Kidney glomerular epithelial cell (primary cell): ENCODE data around the gene MCC.
"Not testable (repeated sequence)": the region's sequence is repeated elsewhere in the genome, so short reads cannot be mapped to it uniquely, and the experiment has no call there.

Source experiments
- DNase-seq: peaks from one replicate; lab custom pipeline; 2025; lab: John Stamatoyannopoulos, UW

Gene MCC

DNA sequence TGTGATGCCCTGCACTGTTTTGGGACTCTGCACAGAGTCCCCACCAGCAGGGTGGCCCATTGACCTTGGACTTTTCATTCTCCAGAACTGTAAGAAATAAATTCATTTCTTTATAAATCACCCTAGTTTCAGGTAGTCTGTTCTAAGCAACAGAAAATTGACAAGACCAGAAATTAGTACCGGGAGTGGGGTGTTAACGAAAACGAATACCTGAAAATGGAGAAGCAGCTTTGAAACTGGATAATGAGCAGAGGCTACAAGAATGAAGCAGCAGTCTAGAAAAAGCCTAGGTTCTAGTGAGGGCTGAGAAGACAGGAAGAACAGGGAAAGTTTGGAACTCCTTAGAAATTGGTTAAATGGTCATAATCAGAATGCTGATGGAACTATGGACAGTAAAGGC lies 2.1 kb upstream of the MCC start:
- DNase-seq = no peak

DNA sequence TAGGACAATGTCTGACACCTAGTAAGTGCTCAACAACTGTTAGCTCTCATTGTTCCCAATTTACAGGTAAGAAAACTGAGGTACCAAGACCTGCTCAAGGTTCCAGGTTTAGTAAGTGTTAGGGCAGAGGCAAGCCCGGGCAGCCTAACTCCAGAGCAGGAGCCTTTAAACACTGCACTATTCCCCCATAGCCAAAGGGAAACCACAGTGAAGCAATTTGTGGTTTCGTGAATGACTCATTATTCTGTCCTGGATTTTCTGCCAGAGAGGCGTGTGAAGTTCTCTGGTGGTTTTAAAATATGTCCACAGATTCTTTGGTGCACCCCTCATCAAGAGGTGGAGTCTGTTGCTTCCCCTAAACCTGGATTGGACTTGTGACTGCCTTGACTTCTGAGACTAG lies 1.0 kb upstream of the MCC start:
- peak; percentile 96 for DNase-seq

DNA sequence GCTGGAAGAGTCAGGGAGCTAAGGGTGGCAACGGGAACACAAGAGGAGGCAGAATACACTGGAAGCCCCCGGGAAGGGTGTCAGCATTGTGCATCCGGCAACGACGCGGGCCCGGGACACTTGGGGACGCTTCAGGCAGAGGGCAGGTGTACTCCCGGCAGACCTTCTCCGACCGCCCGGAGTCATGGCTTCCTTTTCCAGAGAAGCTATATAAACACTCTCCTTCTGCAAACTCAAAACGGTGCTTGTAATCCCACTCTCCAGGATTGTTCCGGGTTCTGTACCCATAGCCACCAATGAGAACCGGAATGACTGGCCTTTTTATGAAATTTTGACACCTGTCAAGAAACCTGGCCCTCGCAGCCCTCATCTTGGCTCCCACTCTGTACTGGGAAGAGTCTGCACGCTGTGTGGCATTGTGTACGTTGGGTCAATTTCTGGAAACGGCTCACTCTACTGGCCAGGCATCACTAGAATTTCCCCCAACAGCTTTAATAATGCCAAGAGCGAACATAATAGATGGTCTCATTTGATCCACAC lies 462 bp upstream of the MCC start:
- no peak for DNase-seq

GRCh38 chr5:113487416-113487780 lies 855 bp downstream of the MCC start:
- DNase-seq = peak; percentile 24

DNA sequence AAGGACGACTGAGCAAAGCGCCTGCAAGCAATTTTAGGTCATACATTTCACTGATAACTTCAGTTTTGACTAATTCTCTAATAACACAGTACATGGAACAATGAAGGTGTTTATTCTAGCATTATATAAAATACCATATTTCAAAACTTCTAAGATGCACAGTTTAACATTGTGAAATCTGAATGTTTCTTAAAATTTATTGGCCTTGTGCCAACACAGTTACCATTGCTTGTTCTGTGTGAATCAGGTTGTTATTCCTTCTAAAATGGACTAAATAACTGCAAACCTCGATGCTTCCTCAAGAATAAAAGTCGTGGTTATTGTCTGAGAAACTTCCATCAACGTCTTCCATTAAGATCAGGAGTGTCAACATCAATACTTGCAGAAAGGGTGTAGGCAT lies 8.0 kb downstream of the MCC start:
- no peak for DNase-seq

- DNase-seq = no peak
Measured at GRCh38 chr5:113478691-113479090, 9.6 kb downstream of the MCC start.

DNA sequence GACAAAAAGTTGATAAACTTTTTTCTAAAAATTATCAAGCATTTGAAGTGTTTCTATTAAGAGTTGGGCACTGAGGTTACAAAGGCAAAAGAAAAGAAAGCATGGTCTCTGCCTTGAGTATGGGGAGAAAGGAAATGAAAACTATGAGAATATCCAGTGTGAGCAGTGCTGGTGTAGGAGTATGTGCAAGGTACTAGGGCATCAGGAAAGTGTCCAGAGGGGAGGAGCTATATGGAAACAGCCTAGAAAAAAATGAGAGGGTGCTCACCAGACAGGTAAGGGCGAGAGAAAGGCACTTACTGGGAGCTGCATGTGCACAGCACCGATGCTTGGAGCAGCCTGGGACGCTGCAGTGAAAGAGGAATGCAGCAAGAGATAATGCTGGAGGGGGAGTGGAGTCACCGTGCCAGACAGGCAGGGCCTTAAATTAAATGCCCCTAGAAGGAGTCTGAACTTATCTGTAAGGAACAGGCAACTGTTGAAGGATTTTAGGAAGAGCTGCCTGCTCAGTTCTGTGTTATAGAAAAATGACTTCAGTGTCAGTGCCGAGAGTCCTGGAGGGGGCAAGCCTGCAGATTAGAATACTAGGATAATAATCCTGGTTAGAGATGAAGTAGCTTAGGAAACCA lies 14.0 kb downstream of the MCC start:
- DNase-seq = peak; percentile 0

DNA sequence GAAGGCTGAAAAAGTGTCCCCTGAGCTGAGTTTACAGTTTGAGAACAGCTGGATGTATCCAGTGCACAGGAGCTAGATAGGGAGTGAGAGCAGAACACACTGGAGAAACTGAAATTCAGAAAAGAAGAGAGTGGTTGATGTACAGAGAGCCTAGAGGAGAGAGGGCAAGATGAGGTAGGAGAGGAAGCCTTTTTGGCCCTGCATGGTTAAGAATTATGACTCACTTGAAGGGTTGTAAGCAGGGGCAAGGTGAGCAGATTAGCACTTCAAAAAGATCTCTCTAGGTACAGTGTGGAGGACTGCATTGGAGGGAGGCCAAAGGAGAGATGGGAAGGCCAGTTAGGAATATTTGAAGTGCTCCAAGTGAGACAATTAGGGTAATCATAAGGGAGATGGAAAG lies 25.2 kb downstream of the MCC start:
- no peak for DNase-seq

- not testable (repeated sequence) for DNase-seq
Measured at GRCh38 chr5:113457106-113457505, 31.1 kb downstream of the MCC start.

DNA sequence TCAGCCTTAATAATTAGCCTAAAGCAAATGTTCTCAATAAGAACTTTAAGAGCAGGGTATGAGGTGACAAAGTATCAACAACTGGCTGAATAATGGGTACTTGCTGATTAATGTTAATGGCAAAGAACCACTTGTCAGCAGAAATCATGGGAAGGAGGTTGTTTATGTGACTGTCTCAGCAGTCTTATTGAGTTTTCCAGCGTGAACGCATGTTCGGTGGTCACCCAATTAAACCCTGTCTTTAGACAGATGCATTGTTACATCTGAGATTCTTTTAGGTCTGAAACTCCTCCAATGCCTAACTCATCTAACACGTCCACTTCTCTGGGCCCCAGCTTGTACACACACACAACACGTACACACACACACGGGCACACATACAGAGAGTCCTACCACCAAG lies 35.3 kb downstream of the MCC start:
- no peak for DNase-seq

- no peak for DNase-seq
Measured at GRCh38 chr5:113451797-113452196, 36.5 kb downstream of the MCC start.

DNA sequence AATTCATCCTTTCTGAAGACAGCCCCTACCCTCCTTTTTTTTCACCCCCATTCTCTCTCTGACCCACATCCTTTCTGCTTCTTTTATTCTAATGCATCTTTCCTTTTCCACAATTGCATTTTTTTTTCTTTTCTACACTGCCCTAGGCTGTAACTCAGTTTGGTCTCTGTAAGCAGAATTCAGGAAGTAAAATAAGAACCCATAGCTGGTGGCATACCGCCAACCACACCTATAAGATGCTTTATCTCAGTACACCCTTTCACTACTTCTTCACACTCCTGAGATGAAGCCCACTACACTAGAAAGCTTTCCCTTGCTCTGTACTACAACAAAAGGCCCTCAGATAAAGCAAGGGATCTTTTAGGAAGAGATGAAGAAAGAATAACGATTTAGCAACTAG lies 37.3 kb downstream of the MCC start:
- DNase-seq = no peak

GRCh38 chr5:113450462-113450861 lies 37.8 kb downstream of the MCC start:
- DNase-seq = no peak

DNA sequence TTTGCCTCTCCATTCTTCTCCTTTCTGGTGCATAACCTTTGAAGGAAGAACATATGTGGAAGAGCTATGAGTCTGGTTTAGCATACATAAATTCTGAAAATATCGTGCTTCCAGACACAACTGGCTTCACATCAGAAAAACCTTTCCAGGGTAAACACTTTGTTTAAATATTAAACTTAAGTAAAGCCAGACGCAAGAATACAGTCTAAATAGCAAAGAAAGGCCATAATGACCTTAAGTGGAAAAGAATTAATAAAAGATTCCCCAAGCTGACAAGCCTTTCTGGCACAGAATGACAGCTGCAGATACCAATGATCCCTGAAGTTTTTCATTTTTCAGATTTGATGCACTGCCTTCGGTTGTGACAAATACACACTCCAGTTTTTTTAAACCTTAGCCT lies 40.0 kb downstream of the MCC start:
- DNase-seq = no peak

DNA sequence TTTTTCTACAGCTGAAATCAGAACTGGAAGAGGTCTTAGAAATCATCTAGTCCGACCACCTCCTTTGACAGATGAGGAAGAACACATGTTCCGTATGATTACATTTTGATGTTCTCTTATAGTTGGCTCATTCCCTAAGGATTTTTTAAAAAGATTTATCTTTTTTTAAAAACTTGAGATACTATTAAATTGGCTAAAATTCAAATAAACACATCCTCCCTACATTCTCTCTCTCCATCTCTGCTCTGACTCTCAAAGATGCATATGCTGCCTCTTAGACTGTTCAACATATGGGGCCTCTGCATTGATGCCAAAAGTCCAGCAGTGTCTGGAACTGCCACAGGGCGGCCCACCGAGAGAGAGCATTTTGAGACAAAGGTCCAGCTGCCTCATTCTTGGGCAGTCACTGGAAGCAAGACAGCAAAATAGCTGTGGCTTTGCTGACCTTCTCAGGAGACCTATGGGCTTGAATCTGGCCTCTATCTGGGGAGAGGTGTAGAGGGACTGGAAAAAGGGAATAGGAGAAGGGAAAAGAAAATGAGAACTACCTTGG lies 40.7 kb downstream of the MCC start:
- no peak for DNase-seq

DNA sequence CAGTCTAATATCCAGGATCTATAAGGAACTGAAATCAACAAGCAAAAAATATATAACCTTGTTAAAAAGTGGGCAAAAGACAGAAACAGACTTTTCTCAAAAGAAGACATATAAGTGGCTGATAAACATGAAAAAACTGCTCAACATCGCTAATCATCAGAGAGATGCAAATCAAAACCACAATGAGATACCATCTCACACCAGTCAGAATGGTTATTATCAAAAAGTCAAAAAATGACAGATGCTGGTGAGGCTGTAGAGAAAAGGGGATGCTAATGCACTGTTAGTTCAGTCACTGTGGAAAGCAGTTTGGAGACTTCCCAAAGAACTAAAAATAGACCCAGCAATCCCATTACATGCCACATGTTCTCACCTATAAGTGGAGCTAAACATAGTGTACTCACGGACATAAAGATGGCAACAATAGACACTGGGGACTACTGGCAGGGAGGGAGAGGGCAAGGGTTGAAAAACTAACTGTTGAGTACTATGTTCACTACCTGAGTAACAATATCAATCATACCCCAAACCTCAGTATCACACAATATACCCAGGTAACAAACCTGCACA lies 41.8 kb downstream of the MCC start:
- no peak for DNase-seq

GRCh38 chr5:113437111-113437510 lies 51.1 kb downstream of the MCC start:
- DNase-seq = no peak

- DNase-seq = no peak
Measured at GRCh38 chr5:113435575-113435974, 52.7 kb downstream of the MCC start.

DNA sequence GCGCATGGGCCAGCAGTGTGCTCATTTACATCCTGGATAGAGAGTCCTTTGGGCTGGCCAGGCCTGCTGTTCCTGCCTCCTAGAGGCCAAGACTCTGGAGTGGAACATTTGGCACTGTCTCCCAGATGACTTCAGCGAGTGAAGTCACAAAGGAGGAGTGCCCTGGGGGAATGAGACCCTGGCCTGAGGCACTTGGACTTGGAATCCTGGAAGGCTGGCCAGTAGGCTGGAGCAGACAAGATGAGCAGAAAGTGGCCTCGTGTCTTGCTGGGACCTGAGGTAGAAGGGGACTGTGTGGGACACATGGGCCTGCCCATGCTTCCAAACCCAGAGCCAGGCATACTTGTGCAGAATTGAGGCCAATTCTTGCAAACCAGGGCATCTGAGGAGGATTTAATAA lies 53.4 kb downstream of the MCC start, which contains the start of gene TSSK1B:
TSSK1B (minus strand) TSS at position 101 of the 400 bp plus-strand sequence. CDS start 150 bp downstream, outside the sequence.
- DNase-seq = no peak

- DNase-seq = no peak
Measured at GRCh38 chr5:113433862-113434612, 54.2 kb downstream of the MCC start.

DNA sequence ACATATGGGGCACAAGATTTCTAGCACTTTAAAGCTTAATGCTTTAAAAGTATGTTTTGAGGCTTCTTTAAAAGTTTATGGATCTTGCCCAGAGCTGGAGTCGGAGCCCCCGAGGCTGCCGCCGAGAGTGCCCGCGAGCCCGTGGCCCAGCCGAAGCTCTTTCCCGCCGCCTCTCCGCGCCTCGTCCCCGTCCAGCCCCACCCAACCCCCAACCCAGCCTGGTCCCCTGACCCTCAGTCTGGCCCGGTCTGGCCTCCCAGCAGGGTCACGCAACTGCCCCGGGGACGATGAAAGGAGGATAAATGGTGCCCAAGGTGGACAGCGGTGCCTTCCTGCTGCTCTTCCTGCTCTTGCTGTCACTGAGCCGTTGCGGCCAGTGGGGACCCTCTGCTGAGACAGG lies 55.2 kb downstream of the MCC start:
- DNase-seq = no peak

DNA sequence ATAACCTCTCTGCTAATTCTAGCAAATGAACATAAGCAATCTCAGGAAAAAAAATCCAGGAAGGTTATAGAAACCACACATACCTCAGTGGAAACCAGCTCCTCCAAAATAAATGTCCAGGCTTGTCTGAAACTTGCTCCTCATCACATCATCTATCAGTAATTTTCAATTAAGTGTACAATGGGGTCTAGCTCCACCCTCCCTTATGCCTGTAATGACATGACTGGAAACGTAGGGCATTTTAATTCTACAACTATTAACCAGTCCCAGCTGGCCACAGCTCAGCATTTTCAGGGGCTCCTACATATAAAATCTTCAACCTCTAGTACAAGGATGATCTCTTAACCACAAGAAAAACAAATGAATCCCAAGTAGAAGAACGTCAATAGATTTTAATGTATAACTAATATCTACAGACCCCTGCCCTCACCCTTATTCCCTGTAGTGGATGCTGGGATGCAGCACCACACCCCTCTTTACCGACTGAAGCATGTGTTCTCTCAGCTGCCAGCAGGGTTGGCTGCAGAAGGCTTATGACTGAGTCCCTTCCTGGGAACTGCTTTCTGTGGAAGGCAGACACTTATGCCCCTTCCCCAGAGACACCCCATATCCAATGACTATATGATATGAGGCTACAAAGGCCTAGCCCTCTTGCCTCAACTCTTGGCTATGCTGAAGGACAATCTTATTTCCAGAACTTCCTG lies 60.2 kb downstream of the MCC start:
- DNase-seq = no peak
